Karpas-422 (cell line): ENCODE results near the gene GBF1. TPM values are rescaled to one million over a fixed set of nuclear protein-coding genes. Genes with fewer than 3 reads are reported as not detected.
"Not testable (repeated sequence)": the region's sequence is repeated elsewhere in the genome, so short reads cannot be mapped to it uniquely, and the experiment has no call there.

Experiments used
- DNase-seq: peaks from one replicate; pipeline ENCODE4 v3.0.0-alpha.2; 2015
- H2AFZ ChIP-seq: fragments of 200-600 bp; sonication (generic); 2 replicates; pipeline ENCODE4 v1.6.1; 2014; ENCODE audit warnings: antibody characterized with exemption, low read length, mixed read lengths
- H3K27ac ChIP-seq: fragments of 200-600 bp; sonication (generic); 2 replicates; pipeline ENCODE4 v1.5.1; 2014; ENCODE audit warnings: mild to moderate bottlenecking, low read length, moderate library complexity
- H3K27me3 ChIP-seq: fragments of 200-600 bp; sonication (generic); 2 replicates; pipeline ENCODE4 v1.6.1; 2014; ENCODE audit warnings: low read length, mixed read lengths
- H3K36me3 ChIP-seq: fragments of 200-600 bp; sonication (generic); 2 replicates; pipeline ENCODE4 v1.6.1; 2014; ENCODE audit warnings: low read length, mixed read lengths; ENCODE audit not compliant: insufficient read depth
- H3K4me1 ChIP-seq: fragments of 200-600 bp; sonication (generic); 2 replicates; pipeline ENCODE4 v1.6.1; 2014; ENCODE audit warnings: mild to moderate bottlenecking, low read length, mixed read lengths
- H3K4me2 ChIP-seq: fragments of 200-600 bp; sonication (generic); 2 replicates; pipeline ENCODE4 v1.6.1; 2014; ENCODE audit warnings: low read length, low read depth, mild to moderate bottlenecking; ENCODE audit not compliant: poor library complexity, severe bottlenecking
- H3K4me3 ChIP-seq: fragments of 200-600 bp; sonication (generic); 2 replicates; pipeline ENCODE4 v1.5.1; 2014; ENCODE audit warnings: mild to moderate bottlenecking, antibody characterized with exemption, low read length, mixed read lengths
- H3K79me2 ChIP-seq: fragments of 200-600 bp; sonication (generic); 2 replicates; pipeline ENCODE4 v1.6.1; 2014; ENCODE audit warnings: mild to moderate bottlenecking, low read length, mixed read lengths
- H3K9ac ChIP-seq: fragments of 200-600 bp; sonication (generic); 2 replicates; pipeline ENCODE4 v1.6.0; 2014; ENCODE audit warnings: low read length
- H3K9me2 ChIP-seq: fragments of 200-600 bp; sonication (generic), shearing (Covaris generic); replicated peaks from 2 replicates; pipeline ENCODE4 v1.6.0; 2014; ENCODE audit warnings: mild to moderate bottlenecking, low read length, moderate library complexity; ENCODE audit not compliant: insufficient read depth
- H3K9me3 ChIP-seq: fragments of 300-700, 200-600 bp; sonication (generic); 2 replicates; pipeline ENCODE4 v1.6.1; 2014; ENCODE audit warnings: low read length, mixed read lengths
- H4K20me1 ChIP-seq: fragments of 200-600 bp; sonication (generic); 2 replicates; pipeline ENCODE4 v1.6.1; 2014; ENCODE audit warnings: mild to moderate bottlenecking, antibody characterized with exemption, low read length, low read depth; ENCODE audit not compliant: insufficient read depth
- total RNA-seq: library from RNA; depleted of rRNA; stranded (reverse); fragments of >200 nt; shearing (Covaris generic); gene quantifications from 2 replicates; pipeline ENCODE4 v1.2.3, GENCODE V29; 2014; ENCODE audit warnings: low replicate concordance

Gene GBF1
- total RNA-seq, 1 experiment from 2014 or later = 7.6 TPM

DNA sequence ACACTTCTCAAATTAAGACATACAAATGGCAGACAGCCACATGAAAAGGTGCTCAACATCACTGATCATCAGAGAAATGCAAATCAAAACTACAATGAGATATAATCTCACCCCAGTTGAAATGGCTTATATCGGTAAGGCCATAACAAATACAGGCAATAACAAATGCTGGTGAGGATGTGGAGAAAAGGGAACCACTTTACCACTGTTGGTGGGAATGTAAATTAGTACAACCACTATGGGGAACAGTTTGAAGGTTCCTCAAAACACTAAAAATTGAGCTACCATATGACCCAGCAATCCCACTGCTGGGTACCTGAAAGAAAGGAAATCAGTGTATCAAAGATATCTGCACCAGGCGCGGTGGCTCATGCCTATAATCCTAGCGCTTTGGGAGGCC, 31.7 kb upstream of the GBF1 start:
- DNase-seq, H2AFZ ChIP-seq, H3K27ac ChIP-seq, H4K20me1 ChIP-seq, H3K9me2 ChIP-seq, H3K79me2 ChIP-seq, H3K4me1 ChIP-seq, H3K4me3 ChIP-seq, H3K4me2 ChIP-seq, H3K27me3 ChIP-seq, H3K9ac ChIP-seq, H3K36me3 ChIP-seq, H3K9me3 ChIP-seq: not testable (repeated sequence)

DNA sequence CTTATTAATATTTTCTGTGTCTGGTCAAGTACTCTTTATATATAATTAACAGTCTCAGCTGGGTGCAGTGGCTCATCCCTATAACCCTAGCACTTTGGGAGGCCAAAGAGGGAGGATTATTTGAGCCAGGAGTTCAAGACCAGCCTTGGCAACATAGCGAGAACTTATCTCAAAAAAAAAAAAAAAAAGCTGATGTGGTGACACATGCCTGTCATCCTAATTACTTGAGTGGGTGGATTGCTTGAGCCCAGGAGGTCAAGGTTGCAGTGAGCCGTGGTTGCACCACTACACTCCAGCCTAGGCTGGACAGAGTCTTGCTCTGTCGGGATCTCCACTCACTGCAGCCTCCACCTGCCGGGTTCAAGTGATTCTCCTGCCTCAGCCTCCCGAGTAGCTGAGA, 26.0 kb upstream of the GBF1 start:
- Histone ChIP-seq H2AFZ (no peak overlapping the region), H4K20me1 (no peaks in the 10 kb centered on the region), H3K27ac (no peak overlapping the region), H3K9me3 (no peaks in the 10 kb centered on the region), H3K4me3 (no peak overlapping the region), H3K4me2 (no peak overlapping the region), H3K79me2 (no peaks in the 10 kb centered on the region), H3K27me3 (no peaks in the 10 kb centered on the region), H3K4me1 (no peaks in the 10 kb centered on the region), H3K9me2 (no peaks in the 10 kb centered on the region), H3K36me3 (no peaks in the 10 kb centered on the region), H3K9ac (no peak overlapping the region)
- no peak for DNase-seq

DNA sequence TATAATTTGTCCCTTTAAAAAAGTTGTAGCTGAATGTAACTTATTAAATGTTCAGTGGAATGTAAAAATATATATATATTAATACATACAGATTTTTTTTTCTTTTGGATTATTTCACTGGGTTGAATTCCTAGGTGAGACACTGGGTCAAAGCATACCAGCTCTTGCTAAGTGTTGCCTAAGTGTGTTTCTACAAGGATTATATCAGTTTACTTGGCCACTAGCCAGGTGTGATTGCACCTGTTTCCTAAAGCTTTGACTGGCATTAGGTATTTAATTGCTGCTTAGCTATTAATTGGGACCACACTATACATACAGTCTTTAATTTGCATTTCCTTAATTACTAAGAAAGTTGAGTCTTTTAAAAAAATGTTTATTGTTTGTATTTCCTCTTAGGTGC, 24.7 kb upstream of the GBF1 start:
- no peak overlapping the region for H3K9ac ChIP-seq
- H3K27ac ChIP-seq = no peak overlapping the region
- no peaks in the 10 kb centered on the region for H3K79me2 ChIP-seq
- no peak overlapping the region for H3K4me2 ChIP-seq
- no peaks in the 10 kb centered on the region for H4K20me1 ChIP-seq
- peaks cover under 1% of the 10 kb centered on the region for H3K4me1 ChIP-seq
- no peaks in the 10 kb centered on the region for H3K9me2 ChIP-seq
- no peak overlapping the region for H3K4me3 ChIP-seq
- no peaks in the 10 kb centered on the region for H3K27me3 ChIP-seq
- H2AFZ ChIP-seq = no peak overlapping the region
- no peaks in the 10 kb centered on the region for H3K9me3 ChIP-seq
- H3K36me3 ChIP-seq = no peaks in the 10 kb centered on the region
- DNase-seq = no peak

DNA sequence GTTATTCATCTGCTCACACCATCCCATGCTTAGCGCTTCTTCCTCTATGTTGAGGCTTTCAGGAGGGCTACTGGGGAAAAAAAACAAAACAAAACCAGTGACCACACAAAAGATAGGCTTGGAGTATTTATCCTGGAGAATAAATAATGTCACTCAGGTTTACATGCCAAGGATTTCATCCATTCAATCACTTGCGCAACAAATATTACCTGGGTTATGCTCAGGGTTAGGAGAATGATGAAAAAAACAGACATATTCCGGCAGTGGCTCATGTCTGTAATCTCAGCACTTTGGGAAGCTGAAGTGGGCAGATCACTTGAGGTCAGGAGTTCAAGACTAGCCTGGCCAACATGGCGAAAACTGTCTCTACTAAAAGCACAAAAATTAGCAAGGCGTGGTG, 22.5 kb upstream of the GBF1 start:
- Histone ChIP-seq H3K9me3 (no peaks in the 10 kb centered on the region), H3K79me2 (no peaks in the 10 kb centered on the region), H3K4me3 (no peak overlapping the region), H3K4me2 (no peak overlapping the region), H3K9me2 (no peaks in the 10 kb centered on the region), H3K27me3 (no peaks in the 10 kb centered on the region), H3K27ac (no peak overlapping the region), H3K36me3 (no peaks in the 10 kb centered on the region), H3K9ac (no peak overlapping the region), H2AFZ (no peak overlapping the region), H4K20me1 (no peaks in the 10 kb centered on the region), H3K4me1 (peaks cover 8% of the 10 kb centered on the region)
- DNase-seq = no peak

DNA sequence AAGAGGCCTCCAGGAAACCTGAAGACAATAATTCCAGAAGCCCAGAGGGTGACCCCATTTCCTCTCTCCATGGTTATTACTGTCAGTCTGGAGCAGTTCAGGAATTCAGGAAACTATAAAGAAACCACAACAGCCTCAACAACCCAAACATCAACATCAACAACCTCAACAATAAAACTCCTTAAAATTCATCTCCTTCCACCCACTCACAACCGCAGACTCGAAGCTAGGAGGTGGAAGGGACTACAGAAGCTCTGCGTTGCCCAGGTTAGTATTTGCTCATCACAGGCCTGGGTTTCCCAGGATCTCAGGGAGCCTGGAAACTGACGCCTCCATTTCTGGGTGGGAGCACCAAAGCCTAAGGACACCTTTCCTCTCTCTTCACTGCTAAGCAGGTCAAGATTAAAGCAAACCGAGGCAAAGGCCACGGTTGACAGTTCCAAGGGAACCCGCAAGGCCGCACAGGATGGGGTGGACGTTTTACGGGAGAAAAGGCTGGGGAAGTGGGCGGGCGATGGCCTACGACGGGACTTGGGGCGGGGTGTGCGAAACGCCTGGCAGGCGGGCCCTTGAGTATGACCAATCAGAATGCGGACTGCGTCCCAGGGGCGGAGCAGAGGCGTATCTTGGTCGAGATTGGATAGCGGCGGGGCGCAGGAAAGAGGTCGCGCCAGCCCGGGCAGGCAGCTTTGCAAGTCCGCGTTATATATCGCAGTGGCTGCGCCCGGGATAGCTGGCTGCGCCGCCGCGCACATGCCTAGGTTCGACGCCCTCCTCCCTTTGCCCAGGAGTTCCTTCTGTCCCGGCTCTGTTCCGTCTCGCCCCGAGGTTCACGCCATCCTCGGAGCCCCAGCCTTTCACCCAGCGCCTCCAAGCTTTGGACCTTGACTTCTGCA, 19.4 kb upstream of the GBF1 start, which contains the start of gene ELOVL3:
ELOVL3 (plus strand) TSS at position 654 of the 896 bp plus-strand sequence. CDS start 250 bp downstream, outside the sequence.
- Histone ChIP-seq H3K27ac (no peak within 1 kb of the TSS), H3K4me3 (peak within 1 kb of the TSS; percentile 36; the same call in 1 of the 2 replicates), H3K4me1 (peaks cover 13% of the 10 kb centered on the region), H3K9me2 (no peaks in the 10 kb centered on the region), H3K36me3 (no peaks in the 10 kb centered on the region), H2AFZ (peak within 1 kb of the TSS; percentile 81), H3K9me3 (no peaks in the 10 kb centered on the region), H3K4me2 (peak within 1 kb of the TSS; percentile 51), H3K9ac (no peak within 1 kb of the TSS; the same call in 1 of the 2 replicates), H3K79me2 (no peaks in the 10 kb centered on the region), H3K27me3 (no peaks in the 10 kb centered on the region), H4K20me1 (no peaks in the 10 kb centered on the region)
- DNase-seq = peak; percentile 93

DNA sequence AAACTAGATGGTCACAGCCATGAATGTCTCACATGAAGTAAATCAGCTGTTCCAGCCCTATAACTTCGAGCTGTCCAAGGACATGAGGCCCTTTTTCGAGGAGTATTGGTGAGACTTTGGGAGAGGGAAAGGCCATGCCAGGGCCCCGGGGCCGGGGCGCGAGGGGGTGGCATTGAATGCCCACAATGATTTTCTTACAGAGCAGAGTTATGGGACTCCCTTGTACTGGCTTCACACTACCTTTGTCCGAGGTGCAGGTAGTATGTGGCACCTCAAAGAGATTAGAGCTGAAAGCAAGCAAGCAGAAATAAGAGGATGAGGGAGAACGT, 18.8 kb upstream of the GBF1 start:
- peak overlapping the region; percentile 51 for H3K4me2 ChIP-seq
- no peaks in the 10 kb centered on the region for H3K9me2 ChIP-seq
- H3K9me3 ChIP-seq = no peaks in the 10 kb centered on the region
- peaks cover 13% of the 10 kb centered on the region for H3K4me1 ChIP-seq
- H3K27ac ChIP-seq = no peak overlapping the region
- H3K27me3 ChIP-seq = no peaks in the 10 kb centered on the region
- no peaks in the 10 kb centered on the region for H3K79me2 ChIP-seq
- H3K36me3 ChIP-seq = no peaks in the 10 kb centered on the region
- no peak for DNase-seq
- no peak overlapping the region for H3K9ac ChIP-seq
- H3K4me3 ChIP-seq = no peak overlapping the region
- no peak overlapping the region for H2AFZ ChIP-seq
- H4K20me1 ChIP-seq = no peaks in the 10 kb centered on the region

DNA sequence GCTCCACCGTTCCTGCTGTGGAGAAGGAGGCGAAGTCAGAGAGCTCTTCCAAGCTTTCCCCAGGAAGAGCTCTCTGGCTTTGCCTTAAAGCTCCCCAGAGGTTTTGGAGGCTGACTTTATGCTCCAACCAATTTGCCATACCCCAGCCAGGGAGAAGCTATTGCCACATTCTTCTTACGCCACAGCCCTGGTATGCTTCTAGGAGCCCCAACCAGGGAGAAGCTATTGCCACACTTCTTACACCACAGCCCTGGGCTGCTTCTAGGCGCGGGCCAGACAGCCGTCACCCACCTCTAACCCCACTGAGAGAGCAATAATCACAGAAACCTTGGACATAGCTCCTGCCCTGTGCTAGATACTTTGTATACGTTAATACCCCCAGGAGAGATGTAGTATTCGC, 18.3 kb upstream of the GBF1 start:
- H2AFZ ChIP-seq = no peak overlapping the region
- no peak overlapping the region for H3K4me3 ChIP-seq
- H3K4me1 ChIP-seq = peaks cover 13% of the 10 kb centered on the region
- no peak overlapping the region for H3K4me2 ChIP-seq
- H4K20me1 ChIP-seq = no peaks in the 10 kb centered on the region
- H3K27ac ChIP-seq = no peak overlapping the region
- no peaks in the 10 kb centered on the region for H3K79me2 ChIP-seq
- H3K27me3 ChIP-seq = no peaks in the 10 kb centered on the region
- no peaks in the 10 kb centered on the region for H3K36me3 ChIP-seq
- no peak overlapping the region for H3K9ac ChIP-seq
- no peak for DNase-seq
- no peaks in the 10 kb centered on the region for H3K9me3 ChIP-seq
- H3K9me2 ChIP-seq = no peaks in the 10 kb centered on the region

DNA sequence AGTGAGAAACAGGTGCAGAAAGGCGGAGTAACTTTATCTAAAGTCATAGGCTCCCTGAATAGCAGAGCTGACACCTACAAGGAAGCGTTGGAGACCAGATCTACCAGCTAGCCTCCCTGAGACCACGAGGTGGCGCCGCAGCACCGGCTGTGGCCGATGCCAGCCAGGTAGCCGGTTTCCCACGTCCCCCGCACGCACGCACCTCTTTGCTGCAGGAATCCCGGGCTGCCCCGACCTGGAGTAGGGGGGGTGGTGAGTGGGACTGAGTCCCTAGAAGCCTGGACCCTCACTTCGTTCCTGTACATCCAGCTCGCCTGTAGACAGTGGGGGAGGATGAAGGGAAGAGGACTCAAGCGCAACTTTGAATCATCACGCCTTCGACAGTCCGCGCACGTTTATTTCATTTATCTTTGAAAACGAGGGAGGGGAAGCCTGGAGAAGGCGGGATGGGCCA, 15.5 kb upstream of the GBF1 start:
- Histone ChIP-seq H3K9ac (no peak overlapping the region), H3K4me3 (no peak overlapping the region), H4K20me1 (no peaks in the 10 kb centered on the region), H3K27ac (no peak overlapping the region), H3K4me1 (peaks cover 13% of the 10 kb centered on the region), H3K9me3 (no peaks in the 10 kb centered on the region), H3K4me2 (peak overlapping the region; percentile 15), H3K36me3 (no peaks in the 10 kb centered on the region), H3K79me2 (no peaks in the 10 kb centered on the region), H2AFZ (no peak overlapping the region), H3K27me3 (no peaks in the 10 kb centered on the region), H3K9me2 (no peaks in the 10 kb centered on the region)
- DNase-seq = peak; percentile 86
